ENCODE data around the gene AVPR1B. TPM values are rescaled to one million over a fixed set of nuclear protein-coding genes. Genes with fewer than 3 reads are reported as not detected.

The AVPR1B gene
- polyA plus RNA-seq, 4 donors, result 0.47 to 0.57 (median 0.51) TPM

- no peak for DNase-seq (ENCODE audit: low read depth in 4 of 4, low spot score in 3 of 4)
Measured at GRCh38 chr1:206114692-206115640, 2.2 kb downstream of the AVPR1B start.

- no peak for DNase-seq (ENCODE audit: low read depth in 4 of 4, low spot score in 3 of 4)
Measured at GRCh38 chr1:206112600-206113301, 4.4 kb downstream of the AVPR1B start.

GRCh38 chr1:206111271-206111927 is 5.8 kb downstream of the AVPR1B start:
- DNase-seq (ENCODE audit: low read depth in 4 of 4, low spot score in 3 of 4), result no peak

- DNase-seq (ENCODE audit: low read depth in 4 of 4, low spot score in 3 of 4), result no peak
Measured at GRCh38 chr1:206110820-206111219, 6.4 kb downstream of the AVPR1B start.

GRCh38 chr1:206110161-206110560 is 7.0 kb downstream of the AVPR1B start:
- DNase-seq (ENCODE audit: low read depth in 4 of 4, low spot score in 3 of 4), result no peak

GRCh38 chr1:206109718-206110117 is 7.5 kb downstream of the AVPR1B start:
- no peak for DNase-seq (ENCODE audit: low read depth in 4 of 4, low spot score in 3 of 4)

GRCh38 chr1:206108635-206109034 is 8.6 kb downstream of the AVPR1B start:
- no peak for DNase-seq (ENCODE audit: low read depth in 4 of 4, low spot score in 3 of 4)

GRCh38 chr1:206107168-206107544 is 10.0 kb downstream of the AVPR1B start:
- DNase-seq (ENCODE audit: low read depth in 4 of 4, low spot score in 3 of 4), result no peak

GRCh38 chr1:206106328-206107167 is 10.6 kb downstream of the AVPR1B start:
- DNase-seq (ENCODE audit: low read depth in 4 of 4, low spot score in 3 of 4), result peak; percentile 46 to 60 (median 54)

GRCh38 chr1:206105464-206105995 is 11.7 kb downstream of the AVPR1B start:
- DNase-seq (ENCODE audit: low read depth in 4 of 4, low spot score in 3 of 4), result no peak

- DNase-seq (ENCODE audit: low read depth in 4 of 4, low spot score in 3 of 4), result no peak
Measured at GRCh38 chr1:206103979-206104378, 13.2 kb downstream of the AVPR1B start.

GRCh38 chr1:206102292-206102936 is 14.8 kb downstream of the AVPR1B start:
- DNase-seq (ENCODE audit: low read depth in 4 of 4, low spot score in 3 of 4), result no peak

- no peak for DNase-seq (ENCODE audit: low read depth in 4 of 4, low spot score in 3 of 4)
Measured at GRCh38 chr1:206101351-206102045, 15.7 kb downstream of the AVPR1B start.

- DNase-seq (ENCODE audit: low read depth in 4 of 4, low spot score in 3 of 4), result no peak
Measured at GRCh38 chr1:206100226-206100815, 16.9 kb downstream of the AVPR1B start.

GRCh38 chr1:206098242-206098919 is 18.8 kb downstream of the AVPR1B start:
- DNase-seq (ENCODE audit: low read depth in 4 of 4, low spot score in 3 of 4), result no peak

GRCh38 chr1:206097381-206097780 is 19.8 kb downstream of the AVPR1B start:
- DNase-seq (ENCODE audit: low read depth in 4 of 4, low spot score in 3 of 4), result no peak

GRCh38 chr1:206094024-206094423 is 23.2 kb downstream of the AVPR1B start:
- DNase-seq (ENCODE audit: low read depth in 4 of 4, low spot score in 3 of 4), result no peak

GRCh38 chr1:206089341-206089740 is 27.8 kb downstream of the AVPR1B start:
- DNase-seq (ENCODE audit: low read depth in 4 of 4, low spot score in 3 of 4), result no peak
